Measurements from ENCODE around the gene VSTM4. TPM values are rescaled to one million over a fixed set of nuclear protein-coding genes. Genes with fewer than 3 reads are reported as not detected.

The VSTM4 gene
- total RNA-seq, 1 experiment from 2014 or later: 0.13 TPM

- H3K4me1 ChIP-seq (ENCODE audit: control insufficient read depth, insufficient read depth, low read length): no peaks in the 10 kb centered on the region
Observed at GRCh38 chr10:49086889-49087288, 28.4 kb downstream of the VSTM4 start.

GRCh38 chr10:49083261-49083660 lies 32.1 kb downstream of the VSTM4 start:
- TF ChIP-seq REST (IDR thresholded peaks at IDR 0.05; ENCODE audit: insufficient read depth in 1 of 2, low read depth in 2 of 2, low read length in 1 of 2) (no peak), SIN3A (IDR thresholded peaks at IDR 0.05; ENCODE audit: borderline replicate concordance, insufficient read depth, low read depth, low read length) (no peak)
- H3K4me1 ChIP-seq (ENCODE audit: control insufficient read depth, insufficient read depth, low read length): no peaks in the 10 kb centered on the region
- in situ Hi-C loops (cut with HindIII; ENCODE audit: low pct_unique_long_range_greater_than_20kb, low sequenced_read_pairs): no loop called here
- DNase-seq (ENCODE audit: low read depth, low spot score) (no peak), ATAC-seq (no peak)
- no TSS peak for BruUV-seq (replicated peaks)
- no peak overlapping the region for H3K27ac ChIP-seq (ENCODE audit: low read length)
- POLR2A ChIA-PET: no interaction called here
- peaks cover 9% of the 10 kb centered on the region; the same call in 1 of the 2 replicates for H3K9me3 ChIP-seq (ENCODE audit: control insufficient read depth, insufficient read depth, low read depth, low read length)
- CTCF ChIA-PET: no interaction called here
- intact Hi-C loops (cut with micrococcal nuclease; ENCODE audit: unreplicated experiment): no loop called here
- peaks cover 6% of the 10 kb centered on the region for H3K27me3 ChIP-seq (ENCODE audit: control insufficient read depth, insufficient read depth, low read length)
- no peak overlapping the region for H3K4me3 ChIP-seq (ENCODE audit: low read depth in 2 of 2, low read length in 2 of 2)
- H3K36me3 ChIP-seq (ENCODE audit: control insufficient read depth, insufficient read depth, low read length): no peaks in the 10 kb centered on the region

More at GRCh38 chr10:49086889-49087288, 28.4 kb downstream of the VSTM4 start:
- intact Hi-C loops (cut with micrococcal nuclease; ENCODE audit: unreplicated experiment): no loop called here
- in situ Hi-C loops (cut with HindIII; ENCODE audit: low pct_unique_long_range_greater_than_20kb, low sequenced_read_pairs): no loop called here
- POLR2A ChIA-PET: no interaction called here
- TF ChIP-seq POLR2AphosphoS5 (IDR thresholded peaks at IDR 0.05; ENCODE audit: low read depth, low read length) (no peak), TCF7L2 (IDR thresholded peaks at IDR 0.05; ENCODE audit: low read depth, low read length) (no peak), REST (IDR thresholded peaks at IDR 0.05; ENCODE audit: insufficient read depth in 1 of 2, low read depth in 2 of 2, low read length in 1 of 2) (no peak), SIN3A (IDR thresholded peaks at IDR 0.05; ENCODE audit: borderline replicate concordance, insufficient read depth, low read depth, low read length) (no peak), CTCF (IDR thresholded peaks at IDR 0.05) (no peak)
- Histone ChIP-seq H3K36me3 (ENCODE audit: control insufficient read depth, insufficient read depth, low read length) (no peaks in the 10 kb centered on the region), H3K27ac (ENCODE audit: low read length) (no peak overlapping the region), H3K27me3 (ENCODE audit: control insufficient read depth, insufficient read depth, low read length) (peaks cover 4% of the 10 kb centered on the region; the same call in 1 of the 2 replicates), H3K4me3 (ENCODE audit: low read depth in 2 of 2, low read length in 2 of 2) (no peak overlapping the region), H3K9me3 (ENCODE audit: control insufficient read depth, insufficient read depth, low read depth, low read length) (peaks cover 9% of the 10 kb centered on the region; the same call in 1 of the 2 replicates)
- no TSS peak for BruUV-seq (replicated peaks)
- ATAC-seq: no peak
- DNase-seq (ENCODE audit: low read depth, low spot score): no peak
- CTCF ChIA-PET: no interaction called here
